Posterior cingulate gyrus (tissue), 11 donors: Measurements from ENCODE around the gene APBA3.

Experiments used
- DNase-seq, 10 donors: peaks; one replicate each; pipeline versions ENCODE4 v3.0.0 to v3.0.0-alpha.2; 2020 to 2021; ENCODE audit warnings: mixed read lengths in 3 of 10
- intact Hi-C: fragments of 100-400 bp; cut with DNase I; formaldehyde crosslinking; loops from one replicate; pipeline ENCODE4 v1.15.1; 2023

APBA3 gene, protein sequence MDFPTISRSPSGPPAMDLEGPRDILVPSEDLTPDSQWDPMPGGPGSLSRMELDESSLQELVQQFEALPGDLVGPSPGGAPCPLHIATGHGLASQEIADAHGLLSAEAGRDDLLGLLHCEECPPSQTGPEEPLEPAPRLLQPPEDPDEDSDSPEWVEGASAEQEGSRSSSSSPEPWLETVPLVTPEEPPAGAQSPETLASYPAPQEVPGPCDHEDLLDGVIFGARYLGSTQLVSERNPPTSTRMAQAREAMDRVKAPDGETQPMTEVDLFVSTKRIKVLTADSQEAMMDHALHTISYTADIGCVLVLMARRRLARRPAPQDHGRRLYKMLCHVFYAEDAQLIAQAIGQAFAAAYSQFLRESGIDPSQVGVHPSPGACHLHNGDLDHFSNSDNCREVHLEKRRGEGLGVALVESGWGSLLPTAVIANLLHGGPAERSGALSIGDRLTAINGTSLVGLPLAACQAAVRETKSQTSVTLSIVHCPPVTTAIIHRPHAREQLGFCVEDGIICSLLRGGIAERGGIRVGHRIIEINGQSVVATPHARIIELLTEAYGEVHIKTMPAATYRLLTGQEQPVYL

DNA sequence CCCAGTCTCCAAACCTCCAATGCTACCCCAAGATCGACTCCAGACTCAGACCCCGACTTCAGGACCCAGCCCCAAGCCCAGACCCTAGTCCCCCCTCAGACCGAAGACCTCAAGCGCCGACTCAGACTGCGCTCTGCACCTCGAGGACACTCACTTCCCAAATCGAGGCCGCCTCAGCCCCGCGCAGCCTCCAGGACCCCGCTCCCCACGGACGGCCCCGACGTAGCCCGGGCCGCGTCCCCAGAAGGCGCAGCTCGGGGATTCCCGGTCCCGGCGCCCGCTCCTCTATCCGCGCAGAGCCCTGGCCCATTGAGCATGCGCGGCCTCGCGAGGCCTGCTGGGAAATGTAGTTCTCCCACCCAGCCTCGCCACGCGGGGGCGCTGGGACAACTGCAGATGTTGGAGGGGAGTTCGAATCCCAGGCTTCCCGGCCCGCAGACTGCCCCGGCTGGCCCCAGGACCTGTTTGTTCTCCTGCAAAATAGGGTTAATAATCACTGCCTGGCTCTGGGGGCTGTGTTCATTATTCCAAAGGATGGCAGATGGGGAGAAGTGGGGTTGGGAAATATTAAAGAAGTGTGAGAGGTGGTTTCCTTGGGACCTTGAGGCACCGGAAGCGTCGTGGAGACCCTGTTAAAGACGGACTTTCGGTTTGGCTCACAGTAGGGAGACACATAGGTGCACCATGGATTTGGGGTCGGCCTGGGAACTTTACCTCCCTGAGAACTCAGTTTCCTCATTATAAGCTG lies at the start of gene APBA3:
APBA3 (minus strand) TSS at position 311 of the 748 bp plus-strand sequence. CDS start 1,428 bp downstream, outside the sequence.
- peak; percentile 85 to 98 (median 90) for DNase-seq
- intact Hi-C loops = no loop called here

DNA sequence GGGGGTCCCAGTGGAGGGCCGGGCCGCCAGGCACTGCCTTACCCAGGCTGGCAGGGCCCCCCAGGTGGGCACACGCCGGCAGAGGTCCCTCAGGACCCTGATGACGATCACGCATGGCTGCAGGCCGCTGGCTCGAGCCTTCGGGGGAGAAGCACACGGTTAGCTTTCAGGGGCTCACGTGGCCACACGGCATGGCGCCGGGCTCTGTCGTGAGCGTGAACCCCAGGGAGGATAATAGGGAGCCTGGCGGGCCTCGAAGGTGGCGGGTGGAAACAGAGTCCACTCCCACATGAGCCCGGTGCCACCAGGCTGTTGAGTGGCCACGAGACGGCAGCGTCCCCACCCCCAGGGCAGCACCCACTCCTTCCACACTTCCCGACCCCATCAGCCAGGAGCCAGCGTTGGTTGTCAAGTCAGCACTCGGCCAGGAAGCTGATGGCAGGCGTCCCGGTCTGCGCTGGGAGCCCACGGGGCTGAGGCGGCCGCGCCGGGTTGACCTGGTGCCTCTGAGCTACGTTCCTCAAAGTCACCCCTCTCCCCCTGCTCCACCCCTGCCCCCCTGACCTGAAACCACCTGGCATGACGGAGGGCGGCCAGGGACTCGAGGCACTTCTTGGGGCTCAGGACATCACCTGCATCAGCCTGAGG lies 49.3 kb upstream of the APBA3 start:
- intact Hi-C loops = no loop called here
- peak in 1 of 10 donors; percentile 81 for DNase-seq

DNA sequence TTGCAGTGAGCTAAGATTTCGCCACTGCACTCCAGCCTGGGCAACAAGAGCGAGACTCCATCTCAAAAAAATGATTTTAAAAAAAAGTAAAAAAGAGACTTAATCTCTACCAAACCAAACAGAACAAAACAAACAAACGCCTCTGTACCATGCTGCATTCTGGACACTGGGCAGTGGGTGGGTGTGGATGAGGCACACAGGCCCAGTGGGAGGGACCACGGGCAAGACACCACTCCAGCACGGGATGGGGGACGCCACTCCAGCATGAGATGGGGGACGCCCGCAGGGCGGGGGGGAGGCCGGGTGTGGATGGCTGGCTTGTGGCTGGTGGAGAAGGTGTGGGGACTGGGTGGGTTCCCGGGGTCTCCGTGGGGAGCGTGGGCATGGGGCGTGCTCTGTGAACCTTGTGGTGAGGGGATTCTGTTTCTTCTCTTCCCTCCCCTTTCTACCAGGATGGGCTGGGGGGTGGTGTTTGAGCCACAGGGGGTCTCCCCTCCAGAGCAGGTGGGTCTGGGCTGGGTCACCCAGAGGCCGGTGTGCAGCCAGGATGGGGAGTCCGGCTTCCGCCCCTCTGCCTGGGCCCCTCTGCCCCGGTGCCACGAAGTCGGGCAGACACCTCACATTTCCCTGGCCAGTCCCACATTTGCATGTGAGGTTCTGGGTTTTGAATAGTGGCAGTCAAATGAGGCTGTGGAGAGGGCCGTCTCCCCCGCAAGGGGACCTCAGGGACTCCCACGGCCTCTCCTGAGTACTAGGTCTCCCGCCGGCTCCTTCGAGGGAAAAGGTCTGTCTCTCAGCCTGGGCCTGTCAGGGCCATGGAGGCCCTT lies 48.6 kb upstream of the APBA3 start:
- intact Hi-C loops = no loop called here
- DNase-seq = no peak

DNA sequence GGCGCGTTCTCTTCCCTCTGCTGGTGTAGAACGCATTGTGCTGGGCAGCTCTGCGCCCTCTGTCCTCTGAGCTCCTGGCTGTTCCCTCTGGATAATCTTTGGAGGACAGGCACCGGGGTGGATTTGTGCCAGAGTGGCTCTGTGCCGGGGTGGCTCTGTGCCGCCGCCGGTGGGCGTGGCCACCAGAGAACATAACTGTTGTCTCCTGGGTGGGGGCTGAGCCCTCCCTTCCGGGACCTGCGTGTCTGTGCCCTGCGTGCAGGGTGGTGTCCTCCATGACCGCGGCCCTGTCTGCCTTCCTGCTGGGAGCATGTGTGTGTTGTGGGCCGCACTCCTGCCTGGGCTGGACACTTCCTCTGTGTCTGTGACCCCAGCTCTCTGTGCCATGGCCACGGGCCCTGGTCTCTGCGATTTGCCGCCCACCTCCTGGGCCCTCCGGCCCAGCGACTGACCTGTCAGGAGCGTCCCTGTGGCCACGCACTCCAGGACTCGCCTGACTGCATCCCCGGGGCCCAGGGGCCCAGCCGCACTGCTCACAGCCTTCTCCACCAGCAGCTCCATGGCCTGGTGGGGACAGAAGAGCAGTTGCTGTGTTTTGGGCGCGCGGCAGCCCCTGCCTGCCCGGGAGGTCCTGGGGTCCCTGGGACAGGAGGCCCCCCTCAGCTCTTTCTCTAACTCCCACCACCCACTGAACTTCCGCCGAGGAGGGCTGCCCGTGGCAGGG lies 47.1 kb upstream of the APBA3 start:
- DNase-seq = peak in 4 of 10 donors; percentile 11 to 91 (median 58)
- intact Hi-C loops = no loop called here

DNA sequence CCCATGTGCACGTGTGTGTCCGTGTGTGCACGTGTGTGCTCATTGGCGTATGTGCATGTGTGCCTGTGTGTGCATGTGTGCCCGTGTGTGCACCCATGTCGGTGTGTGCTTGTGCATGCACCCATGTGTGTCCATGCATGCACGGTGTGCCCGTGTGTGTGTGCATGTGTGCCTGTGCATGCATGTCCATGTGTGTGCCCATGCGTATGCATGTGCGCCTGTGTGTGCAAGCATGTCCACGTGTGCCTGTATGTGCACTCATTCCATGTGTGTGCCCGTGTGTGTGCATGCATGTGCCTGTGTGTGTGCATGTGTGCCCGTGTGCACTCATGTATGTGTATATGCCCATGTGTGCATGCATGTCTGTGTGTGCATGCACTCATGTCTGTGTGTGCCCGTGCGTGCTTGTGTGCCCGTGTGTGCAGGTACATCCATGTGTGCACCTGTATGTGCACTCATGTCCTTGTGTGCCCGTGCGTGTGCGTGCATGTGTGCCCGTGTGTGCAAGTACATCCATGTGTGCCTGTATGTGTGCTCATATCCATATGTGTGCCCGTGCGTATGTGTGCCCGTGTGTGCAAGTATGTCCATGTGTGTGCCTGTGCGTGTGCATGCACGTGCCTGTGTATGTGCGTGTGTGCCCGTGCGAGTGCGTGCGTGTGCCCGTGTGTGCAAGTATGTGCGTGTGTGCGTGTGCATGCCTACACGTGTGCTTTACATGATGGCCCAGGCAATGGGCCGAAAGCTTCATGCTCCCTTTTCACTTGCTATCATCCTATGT lies 46.3 kb upstream of the APBA3 start:
- DNase-seq = no peak
- intact Hi-C loops = no loop called here

DNA sequence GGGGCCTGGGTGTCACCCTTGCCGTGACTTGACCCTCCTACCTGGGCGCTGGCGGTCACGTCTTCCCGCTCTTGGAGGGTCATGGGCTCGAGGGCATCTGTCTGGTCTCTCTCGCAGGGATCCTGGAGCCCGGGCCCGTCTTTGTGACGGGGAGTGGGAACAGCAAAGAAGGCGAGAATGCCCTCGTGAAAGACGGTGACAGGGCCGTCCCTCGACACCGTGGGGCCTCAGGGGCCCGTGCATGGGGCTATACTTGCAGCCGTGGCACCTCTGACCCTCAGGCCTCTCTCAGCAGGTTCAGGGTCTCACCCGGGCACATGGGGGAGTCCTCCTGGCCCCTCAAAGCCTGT lies 45.6 kb upstream of the APBA3 start:
- no peak for DNase-seq
- intact Hi-C loops = no loop called here

DNA sequence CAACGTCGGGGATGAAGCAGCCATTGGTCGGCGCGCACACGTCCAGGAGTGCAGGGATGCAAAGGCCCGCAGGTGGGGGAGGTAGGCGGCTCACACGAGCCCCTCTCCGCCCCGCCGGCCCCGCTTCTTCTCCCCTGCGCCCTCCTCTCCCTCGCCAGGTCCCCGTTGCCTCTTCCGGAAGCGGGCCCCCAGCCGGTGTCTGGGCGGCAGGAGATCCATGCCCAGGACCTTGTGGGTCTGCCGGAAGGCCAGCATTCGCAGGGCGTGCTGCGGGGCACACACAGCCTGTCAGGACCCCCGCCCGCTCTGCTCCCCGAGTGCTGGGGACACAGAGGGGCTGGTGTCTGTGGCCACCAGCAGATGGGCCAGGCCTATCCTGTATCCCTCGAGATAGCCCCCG lies 44.4 kb upstream of the APBA3 start:
- no peak for DNase-seq
- intact Hi-C loops = no loop called here

DNA sequence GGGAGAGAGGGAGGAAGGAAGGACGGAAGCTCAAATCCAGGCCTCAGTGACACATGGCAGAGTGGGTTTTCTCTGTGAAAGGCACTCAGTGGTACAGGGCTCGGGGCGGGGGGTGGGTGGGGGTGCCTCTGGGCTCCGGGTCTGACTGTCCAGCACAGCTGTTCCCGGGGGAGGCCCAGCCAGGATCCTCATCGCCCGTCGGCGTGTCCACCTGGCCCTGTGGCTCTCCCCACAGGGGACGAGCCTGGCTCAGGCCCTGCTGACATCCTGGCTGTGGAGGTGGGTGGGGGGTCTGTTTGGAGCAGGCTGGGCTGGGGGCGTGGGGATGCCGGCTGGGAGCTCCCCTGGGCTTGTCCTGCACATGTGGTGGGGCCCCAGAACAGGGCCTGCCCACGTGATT lies 42.9 kb upstream of the APBA3 start:
- no peak for DNase-seq
- intact Hi-C loops = no loop called here

DNA sequence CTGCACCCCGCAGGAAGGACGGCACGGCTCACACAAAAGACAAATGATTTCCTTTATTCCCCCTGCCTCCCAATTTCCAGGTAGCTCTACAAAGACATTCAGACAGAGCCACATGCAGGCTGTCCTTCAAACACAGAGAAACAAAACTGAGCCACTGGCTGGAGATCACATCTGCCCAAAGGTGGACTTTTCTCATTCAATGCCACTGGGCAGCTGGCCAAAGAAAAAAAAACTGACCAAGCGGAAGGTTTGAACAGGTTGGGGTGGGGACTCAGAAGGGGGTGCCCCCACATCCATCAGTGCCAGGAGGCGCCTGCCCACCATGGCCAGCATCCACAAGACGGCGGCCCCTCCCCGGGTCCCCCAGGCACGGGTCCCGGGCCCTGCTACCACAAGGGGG lies 42.5 kb upstream of the APBA3 start:
- intact Hi-C loops = no loop called here
- no peak for DNase-seq

DNA sequence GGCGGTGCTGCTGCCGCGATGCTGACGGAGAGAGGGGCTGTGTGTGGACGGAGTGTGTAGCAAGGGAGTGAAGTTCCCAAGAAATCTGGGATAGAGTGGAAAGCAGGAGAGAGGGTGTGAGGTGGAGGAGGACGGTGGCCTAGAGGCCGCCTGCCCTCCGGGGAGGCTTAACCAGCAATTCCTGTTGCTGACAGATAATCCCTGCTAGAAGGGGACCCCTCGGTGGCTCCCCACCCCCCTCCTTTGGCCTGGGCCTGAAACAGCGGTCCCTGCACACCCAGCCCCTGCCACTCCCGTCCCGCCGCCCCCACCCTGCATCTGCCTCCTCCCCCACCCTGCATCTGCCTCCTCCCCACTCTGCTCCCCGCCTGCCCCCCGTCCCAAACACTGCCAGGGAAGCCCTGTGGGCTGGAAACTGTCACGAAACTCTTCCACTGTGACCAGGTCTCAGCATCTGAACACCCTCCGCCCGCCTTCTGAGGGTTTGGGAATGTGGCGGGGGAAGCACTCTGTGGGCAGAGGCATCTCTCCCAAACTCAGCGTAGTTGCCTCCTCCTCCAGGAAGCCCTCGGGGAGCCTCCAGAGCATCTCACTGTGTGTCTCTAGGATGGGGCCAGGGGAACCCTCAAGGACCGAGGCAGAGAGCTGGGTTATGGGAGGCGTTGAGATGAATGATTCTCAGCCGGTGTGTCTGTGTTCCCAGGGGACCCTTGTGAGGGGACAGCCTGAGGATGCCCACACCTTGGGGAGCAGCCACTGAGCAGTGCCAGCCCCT lies 41.8 kb upstream of the APBA3 start:
- DNase-seq = no peak
- intact Hi-C loops = no loop called here

DNA sequence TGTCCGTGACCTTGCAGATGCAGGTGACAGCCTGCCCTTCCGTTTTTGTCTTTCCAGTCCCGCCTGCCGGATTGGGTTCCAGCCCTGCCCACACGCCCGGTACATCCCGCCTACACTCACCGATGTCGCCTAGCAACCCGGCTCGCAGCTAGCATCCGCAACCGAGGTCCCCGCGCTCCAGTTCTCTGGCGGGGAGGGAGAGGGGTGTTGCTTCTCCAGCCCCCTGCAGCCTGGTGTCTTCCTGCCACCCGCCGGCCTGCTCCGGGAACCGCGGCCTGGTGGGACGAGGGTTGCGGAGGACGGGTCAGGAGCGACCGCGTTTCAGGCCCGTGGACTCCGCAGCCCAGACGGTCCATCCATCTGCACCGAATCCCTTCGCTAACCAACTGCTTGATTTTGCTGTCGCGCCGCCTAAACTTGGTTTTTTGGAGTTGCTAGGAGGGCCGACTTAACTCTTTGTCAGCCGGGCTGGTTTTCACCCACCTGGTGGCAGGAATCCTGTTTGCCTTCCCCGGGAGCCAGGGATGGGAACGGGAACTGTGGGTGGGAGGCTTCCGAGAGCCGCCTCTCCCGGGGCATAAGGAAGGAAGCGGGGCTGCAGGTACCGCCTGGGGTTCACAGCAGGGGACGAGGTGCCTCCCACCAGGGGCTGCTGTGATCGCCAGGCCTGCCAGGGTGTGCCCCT lies 40.1 kb upstream of the APBA3 start:
- DNase-seq = peak; percentile 35 to 97 (median 75)
- intact Hi-C loops = no loop called here

DNA sequence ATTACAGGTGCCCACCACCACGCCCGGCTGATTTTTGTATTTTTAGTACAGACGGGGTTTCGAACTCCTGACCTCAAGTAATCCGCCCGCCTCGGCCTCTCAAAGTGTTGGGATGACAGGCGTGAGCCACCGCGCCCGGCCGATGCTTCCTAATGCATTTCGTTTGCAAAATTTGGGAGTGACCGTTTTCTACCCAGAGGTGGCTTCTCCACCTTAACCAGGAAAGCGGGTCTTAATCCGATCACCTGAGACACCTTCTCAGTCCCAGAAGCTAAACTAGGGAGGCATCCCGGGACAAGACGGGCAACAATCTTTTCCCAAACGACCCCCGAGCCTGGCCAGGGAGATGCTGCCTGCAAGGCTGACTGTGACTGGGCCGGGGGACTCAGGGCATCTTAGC lies 39.5 kb upstream of the APBA3 start:
- peak in 1 of 10 donors; percentile 10 for DNase-seq
- intact Hi-C loops = no loop called here

DNA sequence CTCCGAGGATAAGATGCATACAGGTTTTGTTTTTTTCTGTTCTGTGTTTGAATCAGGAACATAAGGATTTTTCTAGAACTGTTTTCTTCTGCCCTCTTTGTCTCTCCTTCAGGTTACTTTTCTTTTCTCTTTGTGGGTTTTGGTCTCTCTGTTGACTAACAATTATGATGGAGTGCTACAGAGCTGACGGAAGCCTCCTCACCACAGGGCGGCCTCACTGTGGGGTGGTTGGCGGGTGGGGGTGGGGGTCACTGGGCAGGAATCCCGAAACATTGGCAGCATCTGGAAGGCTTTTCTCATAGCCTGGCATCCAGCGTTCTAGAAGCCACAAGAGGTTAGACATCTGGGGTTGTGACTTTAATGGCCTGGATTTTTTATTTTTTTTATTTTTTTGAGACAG lies 36.6 kb upstream of the APBA3 start:
- no peak for DNase-seq
- intact Hi-C loops = no loop called here

DNA sequence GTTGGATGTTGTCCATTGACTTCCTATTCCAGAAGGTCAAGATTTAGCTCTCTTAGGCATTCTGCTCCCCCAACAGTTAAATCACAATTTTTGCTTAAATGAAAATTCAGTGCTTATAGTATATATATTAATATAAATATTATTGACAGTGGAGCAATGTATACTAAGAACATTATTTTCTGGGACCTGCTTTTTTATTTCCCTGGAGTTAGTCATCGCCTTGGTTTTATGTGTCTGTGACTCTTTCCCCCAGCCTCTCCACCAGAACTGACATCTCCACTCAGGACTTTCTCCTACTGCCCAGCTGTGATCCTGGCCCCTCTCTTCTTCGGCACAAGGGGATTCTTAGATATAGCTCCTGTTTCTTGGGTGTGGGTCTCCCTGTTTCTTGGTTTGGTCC lies 34.9 kb upstream of the APBA3 start:
- DNase-seq = no peak
- intact Hi-C loops = no loop called here

DNA sequence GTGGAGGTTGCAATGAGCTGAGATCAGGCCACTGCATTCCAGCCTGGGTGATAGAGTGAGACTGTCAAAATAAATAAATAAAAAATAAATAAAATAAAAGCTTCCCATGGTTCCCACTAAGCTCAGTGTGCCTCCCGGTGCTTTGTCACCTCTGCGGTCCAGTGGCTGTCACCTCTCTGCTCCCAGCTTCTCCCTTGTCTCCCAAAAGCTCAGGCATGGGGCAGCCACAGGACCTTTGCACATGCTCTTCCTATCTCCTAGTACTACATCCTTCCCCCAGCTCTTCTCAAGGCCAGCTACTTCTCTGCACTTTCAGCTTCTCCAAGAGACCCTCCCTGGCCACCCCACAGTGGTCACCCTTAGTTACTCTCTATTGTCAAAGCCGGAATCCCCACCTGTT lies 32.3 kb upstream of the APBA3 start:
- intact Hi-C loops = no loop called here
- DNase-seq = no peak

DNA sequence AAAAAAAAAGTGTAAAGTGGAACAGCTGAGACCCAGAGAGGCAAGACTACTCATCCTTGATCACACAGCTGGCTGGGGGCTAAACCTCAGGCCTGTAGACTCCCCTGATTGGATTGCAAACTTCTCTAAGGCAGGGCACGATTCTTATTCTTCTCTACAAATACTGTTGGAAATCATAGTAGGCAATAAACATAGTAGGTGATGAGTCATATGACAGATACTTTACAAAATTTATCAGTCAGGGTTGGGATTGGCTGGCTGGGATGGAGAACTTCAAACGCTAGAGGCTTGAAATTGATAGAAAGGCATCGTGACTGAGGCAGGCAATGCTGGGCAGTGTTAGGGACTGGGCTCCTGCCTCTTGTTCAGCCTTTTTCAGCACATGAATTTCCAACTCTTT lies 30.6 kb upstream of the APBA3 start:
- intact Hi-C loops = no loop called here
- no peak for DNase-seq

DNA sequence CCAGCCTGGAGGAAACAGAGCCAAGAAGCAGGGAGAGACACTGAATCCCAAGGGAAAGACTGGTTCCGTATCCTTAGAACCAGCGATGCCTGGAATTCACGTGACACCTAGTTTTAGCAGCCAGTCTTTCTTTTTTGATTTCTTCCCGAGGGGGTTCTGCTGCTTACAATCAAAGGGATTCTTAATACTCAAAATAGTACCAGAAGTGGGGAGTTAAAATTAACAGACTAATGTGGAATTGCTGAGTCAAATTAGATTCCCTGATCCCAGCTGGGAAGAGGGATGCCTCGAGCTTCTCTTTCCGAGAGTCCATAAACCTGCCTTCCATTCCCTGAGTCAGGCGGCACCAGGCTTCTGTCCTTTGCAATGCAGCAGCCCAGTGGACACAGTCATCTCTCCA lies 29.4 kb upstream of the APBA3 start:
- intact Hi-C loops = no loop called here
- no peak for DNase-seq
